HG03135 (cell line): Measurements from ENCODE around the gene KIAA0930.
"Not testable (repeated sequence)": the region's sequence is repeated elsewhere in the genome, so short reads cannot be mapped to it uniquely, and the experiment has no call there.

Experiments used
- ATAC-seq: cut with Tn5 transposase; IDR thresholded peaks from one replicate; pipeline ENCODE4 v1.9.1; 2021; ENCODE audit warnings: mild to moderate bottlenecking, moderate library complexity; ENCODE audit not compliant: unreplicated experiment

Gene KIAA0930

DNA sequence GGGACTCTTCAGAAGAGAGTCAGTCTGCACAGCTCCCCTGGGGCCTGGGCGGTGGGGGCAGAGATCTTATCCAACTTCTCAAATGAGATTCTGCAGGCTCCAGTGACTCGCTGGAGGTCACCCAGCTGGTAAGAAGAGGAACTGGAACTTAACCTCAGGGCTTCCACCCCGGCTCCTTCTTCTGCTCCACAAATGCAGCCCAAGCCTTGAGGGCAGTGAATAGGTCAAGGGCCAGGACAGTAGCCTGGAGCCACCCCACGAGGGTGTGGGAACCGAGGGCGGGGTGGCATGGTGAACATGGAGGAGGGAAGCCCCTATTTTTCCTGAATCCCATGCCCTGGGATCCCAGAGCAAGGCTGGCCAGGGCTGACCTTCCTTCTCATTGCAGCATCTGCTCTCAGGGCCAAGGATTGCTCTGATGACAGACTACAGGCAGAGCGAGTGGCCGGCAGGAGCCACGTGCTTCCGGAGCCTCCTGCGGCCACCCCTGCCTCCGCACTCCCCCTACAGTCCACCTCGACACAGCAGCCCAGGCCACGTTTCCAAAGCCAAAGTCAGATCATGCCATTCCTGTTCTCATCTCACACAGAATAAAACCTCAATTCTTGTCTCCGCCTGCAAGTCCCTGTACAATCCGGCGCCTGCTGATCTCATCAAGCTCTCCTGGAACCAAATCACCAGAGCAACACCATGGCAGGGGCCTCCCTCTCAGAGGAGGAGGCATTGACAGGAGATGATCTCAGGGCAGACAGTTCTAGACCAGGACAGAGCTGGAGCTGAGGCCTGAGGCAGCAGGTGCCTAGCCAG, 23.0 kb upstream of the KIAA0930 start:
- ATAC-seq, result peak; percentile 72

DNA sequence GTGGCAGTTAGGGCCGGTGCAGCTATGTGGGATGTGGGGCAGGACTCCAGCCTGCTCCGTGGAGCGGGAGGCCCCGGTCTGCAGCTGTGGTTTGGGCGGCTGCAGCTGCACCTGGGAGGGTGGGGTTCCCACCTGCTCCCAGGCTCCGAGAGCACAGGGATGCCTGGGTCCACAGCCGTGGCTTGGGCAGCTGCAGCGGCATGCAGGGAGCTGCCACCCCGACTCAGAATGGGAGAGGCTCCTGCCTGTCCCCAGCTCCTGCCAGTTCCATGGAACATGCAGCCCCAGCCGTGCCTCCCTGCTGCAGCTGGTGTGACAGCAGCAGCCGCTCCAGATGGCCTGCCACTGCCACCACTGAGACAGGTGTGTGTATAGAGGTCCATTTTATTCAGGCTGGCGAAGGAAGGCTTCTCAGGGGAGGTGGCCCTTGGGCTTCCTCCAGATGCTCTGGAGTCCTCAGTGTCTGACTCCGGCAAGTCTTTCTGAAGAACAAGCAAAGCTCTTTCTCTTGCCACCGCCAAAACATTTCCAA, 22.3 kb upstream of the KIAA0930 start:
- ATAC-seq, result peak; percentile 17

DNA sequence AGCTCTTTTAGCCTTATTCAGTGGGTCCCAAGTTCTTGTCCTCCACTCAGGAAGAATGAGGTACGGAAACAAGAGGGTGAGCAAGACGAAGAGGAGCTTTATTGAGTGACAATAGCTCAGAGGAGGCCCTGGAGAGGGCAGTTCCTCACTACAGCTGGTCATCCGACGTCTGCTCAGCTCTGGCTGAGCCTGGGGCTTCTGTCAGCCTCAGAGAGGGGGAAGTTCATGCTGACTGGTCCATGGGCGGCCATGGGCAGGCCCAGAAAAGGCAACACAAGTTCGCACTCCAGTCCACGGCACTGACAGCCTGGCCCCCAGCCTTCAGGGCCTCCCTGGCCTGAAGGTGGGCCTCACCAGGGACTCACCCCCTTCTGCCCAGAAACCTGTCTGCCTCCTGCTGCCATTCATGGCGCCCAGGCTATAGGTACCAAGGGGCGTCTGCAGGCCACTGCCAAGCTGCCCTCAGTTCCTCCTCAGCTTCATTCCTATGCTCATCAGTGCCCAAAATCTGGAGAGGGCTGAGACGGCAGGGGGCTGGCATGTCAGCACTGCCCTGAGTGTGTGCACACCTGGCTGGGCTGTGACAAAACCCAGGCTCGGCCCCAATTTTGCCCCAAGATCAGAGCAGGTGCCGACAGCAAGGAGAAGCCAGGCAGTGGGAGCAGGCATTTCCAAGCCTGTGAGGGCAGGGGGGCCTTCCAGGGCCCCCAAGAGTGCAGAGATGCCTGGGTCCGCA, 21.7 kb upstream of the KIAA0930 start:
- ATAC-seq, result no peak

DNA sequence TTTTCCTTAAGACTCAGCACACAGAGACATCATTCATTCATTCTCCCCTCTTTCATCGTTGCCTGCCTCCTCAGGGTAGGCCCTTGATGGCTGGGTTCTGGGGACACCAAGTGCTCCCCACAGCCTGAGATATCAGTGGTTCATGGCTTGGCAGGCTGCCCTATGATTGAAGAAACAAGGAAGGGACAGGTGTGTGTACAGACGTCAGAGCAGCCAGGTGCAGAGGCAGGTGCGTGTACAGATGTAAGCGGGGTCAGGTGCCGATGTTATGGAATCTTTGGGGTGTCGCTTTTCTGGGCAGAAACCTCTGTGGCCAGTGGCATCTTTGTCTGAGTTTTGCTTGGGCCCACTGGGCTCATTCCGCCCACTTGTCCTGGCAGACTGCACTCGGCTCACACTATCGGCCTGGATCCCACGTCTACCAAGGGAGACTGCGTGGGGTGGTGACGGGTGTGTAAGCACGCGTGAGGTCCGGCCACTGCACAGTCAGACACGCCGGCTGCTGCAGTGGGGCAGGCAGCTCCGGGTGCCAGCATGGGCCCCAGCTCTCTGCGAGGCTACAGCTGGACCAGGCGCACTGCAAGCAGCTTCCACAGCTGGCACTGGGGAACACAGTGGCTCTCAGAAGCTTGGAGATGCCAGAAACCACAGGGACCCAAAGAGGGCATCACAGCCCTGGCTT, 20.9 kb upstream of the KIAA0930 start:
- ATAC-seq, result no peak

DNA sequence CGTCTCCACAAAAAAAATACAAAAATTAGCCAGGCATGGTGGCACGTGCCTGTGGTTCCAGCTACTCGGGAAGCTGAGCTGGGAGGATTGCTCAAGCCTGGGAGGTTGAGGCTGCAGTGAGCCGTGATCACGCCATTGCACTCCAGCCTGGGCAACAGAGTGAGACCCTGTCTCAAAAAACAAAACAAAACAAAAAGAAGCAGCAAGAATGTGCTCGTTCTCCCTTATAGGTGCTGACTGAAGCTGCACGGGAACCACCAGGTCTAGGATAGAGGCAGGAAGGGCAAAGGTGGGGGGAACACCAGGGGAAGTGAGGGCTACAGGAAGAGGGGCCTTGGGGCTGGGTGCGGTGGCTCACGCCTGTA, 19.7 kb upstream of the KIAA0930 start:
- not testable (repeated sequence) for ATAC-seq

DNA sequence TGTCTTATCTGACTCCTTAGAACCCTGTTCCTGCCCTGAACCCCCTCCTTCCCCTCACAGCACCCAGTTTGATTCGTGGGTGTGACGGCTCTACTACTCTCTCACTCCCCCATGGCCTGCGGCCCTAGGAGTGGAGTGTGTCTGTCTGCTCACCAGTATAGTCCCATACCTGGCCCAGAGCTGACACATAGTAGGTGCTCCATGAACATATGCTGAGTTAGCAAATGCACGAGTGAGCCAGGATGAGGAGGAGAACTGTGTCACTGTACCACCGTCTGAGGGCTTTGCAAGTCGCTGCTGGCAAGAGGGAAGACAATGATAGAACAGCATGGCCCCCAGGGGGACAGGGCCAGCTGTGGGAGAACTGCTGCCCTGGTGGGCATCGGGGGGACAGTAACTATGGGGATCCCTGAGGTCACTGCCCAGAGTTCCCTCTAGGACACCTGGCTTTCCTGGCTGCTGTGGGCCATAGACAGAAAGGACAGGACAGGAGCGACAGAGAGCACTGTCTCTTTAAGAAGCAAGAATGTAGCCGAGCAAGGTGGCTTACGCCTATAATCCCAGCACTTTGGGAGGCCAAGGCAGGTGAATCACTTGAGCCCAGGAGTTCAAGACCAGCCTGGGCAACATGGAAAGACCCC, 19.2 kb upstream of the KIAA0930 start:
- ATAC-seq, result no peak

DNA sequence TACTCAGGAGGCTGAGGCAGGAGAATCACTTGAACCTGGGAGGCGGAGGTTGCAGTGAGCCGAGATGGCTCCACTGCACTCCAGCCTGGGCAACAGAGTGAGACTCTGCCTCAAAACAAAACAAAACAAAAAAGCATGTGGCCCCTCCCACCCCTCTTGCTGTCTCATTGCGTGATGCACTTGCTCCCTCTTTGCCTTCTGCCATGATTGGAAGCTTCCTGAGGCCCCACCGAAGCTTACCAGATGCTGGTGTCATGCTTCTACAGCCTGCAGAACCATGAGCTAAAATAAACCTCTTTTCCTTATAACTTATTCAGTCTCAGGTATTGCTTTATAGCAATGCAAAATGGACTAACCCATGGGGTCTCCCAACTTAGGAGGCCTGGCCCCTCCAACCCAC, 17.2 kb upstream of the KIAA0930 start:
- ATAC-seq, result not testable (repeated sequence)

DNA sequence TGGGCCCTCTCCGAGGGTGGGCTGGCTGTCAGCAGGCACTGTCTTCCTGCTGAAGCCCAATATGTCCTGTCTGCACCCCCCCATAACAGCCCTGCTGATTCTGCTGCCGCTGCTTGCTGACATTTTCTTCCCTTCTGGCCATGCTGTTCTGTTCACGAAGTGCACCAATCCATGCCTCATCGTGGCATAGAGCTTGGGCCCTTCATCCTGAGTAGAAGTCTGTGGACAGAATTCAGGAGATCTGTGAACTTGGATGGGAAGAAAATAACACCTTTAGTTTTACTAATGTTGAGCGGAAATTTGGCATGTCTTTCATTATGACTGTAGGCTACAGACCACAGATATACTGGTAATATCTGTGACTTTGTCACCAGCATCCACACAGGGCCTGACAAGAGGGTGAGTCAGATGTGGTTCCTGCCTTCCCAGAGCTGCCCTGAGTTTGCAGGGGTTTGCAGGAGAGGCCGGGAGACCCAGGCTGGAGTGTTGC, 14.1 kb upstream of the KIAA0930 start:
- ATAC-seq, result no peak

DNA sequence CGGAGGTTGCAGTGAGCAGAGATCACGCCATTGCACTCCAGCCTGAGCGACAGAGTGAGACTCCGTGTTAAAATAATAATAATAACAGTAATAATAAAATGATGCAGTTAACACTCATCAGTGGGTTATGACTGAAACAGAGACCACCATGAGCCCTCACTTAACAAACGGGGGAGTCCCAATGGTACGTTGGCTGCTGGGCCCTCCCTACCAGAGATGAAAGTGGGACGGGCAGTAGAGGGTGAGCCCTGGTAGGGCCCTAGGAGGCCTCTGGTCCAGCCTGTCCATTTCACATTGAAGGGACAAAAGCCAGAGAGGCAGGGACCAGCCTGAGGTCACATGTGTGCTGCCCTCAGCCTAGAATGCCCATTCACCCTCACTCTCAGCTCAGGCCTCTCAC, 13.7 kb upstream of the KIAA0930 start:
- no peak for ATAC-seq

DNA sequence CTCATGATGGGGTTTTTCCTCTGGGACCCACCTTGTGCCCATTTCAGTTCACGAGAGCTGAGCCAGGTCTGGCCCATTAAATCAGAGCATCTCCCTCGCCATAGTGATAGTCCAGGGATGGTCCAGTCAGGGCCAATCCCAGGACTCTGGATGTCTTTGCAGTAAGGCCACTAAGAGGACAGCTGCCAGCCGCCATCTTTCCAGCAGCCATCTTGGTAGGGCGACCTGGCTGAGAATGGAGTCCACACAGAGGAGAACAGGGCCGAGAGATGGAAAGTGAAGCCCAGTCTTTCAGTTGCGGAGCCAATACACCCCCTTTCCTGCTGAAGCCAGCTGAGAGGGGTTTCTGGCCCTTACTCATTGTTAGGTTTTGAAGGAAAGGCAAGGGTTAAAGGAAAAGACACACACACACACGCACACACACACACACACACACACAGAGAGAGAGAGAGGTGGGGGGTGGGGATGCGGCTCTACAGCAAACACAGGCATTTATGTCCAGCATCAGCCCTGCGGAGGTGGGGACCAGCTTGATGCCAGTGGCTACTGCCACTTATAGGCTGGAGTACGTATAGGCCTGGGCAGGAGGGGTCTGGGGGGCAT, 12.4 kb upstream of the KIAA0930 start:
- ATAC-seq, result no peak

DNA sequence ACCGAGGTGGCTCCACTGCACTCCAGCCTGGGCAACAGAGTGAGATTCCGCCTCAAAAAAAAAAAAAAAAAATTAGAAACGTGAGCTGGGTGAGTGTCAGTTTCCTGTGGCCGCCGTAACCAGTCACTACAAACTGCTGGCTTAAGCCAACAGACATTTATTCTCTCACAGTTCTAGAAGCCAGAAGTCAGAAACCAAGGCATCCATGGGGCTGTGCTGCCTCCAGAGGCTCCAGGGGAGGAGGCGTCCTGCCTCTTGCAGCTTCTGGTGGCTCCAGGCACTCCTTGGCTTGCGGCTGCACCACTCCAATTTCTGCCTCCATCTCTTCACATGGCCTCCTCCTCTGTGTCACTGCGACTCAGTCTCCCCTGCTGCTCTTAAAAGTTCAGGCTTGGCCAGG, 11.1 kb upstream of the KIAA0930 start:
- ATAC-seq, result no peak

DNA sequence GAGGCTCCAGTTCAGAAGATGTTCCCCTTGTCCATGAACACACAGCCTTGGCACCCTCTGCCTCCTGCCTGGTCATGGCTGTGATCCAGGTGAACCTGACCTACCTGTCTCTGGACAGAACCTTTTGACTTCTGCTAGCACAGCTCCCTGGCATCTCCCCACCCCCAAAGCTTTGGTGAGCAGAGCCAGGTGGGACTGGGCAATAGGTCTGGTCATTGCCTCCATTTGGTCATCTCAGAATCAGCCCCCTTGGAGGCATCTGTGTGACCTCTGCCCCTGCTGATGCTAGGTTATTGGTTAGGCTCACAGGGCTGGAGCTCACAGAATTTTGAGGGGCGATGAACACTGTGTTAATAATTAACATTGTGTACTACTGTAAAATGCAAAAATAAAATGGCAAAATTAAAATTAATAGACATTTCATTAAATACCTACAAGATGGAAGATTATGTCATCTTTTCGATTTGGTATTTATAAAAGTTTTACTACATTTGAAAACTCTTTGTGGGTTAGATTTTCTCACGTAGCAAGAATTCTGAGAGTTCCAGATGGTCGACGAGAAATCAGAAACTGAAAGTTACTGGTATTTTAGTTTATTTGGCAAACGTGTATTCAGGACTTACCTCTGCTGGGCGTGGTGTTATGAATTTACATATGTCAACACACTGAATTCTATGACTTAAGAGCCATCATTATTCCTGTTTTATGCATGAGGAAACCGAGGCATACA, 8.3 kb upstream of the KIAA0930 start:
- ATAC-seq, result no peak

DNA sequence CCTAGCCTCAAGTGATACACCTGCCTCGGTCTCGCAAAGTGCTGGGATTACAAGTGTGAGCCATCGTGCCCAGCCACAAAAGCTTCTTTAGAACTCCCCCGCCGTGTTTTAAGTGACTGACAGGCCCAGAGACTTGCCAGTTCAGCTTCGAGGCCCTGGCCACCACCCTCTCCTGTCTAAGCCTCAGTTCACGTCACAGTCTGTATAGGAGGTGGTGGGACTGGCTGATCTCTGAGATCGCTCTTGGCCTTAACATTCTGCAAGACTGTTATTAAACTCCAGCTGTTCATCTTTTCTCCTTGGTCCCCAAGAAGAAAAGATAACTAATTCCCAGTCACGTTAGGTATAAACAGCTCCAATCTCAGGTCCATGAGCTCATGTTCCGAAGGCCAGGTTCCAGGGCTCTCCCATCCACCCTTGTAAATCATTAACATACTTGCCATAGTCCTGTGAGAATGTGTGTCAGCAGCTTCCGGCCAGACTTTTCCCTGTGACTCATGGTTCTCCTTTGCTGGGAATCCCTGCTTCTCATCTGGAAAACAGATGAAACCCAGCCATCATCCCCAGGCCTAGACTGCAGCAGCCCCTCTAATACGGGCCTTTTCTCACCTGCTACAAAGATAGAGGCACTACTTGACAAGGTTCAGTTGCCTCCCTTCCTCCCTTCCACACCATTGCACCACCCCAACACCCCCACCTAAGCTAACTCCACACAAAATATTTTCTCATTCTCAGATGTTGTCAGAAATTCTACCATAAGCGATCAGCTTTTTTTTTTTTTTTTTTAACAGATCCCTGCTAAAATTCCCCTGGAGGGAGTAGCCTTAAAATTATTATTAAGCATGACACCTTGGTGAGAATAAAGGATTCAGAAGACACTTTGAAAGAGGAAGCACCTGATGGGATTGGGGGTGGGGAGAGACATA, 5.6 kb upstream of the KIAA0930 start:
- no peak for ATAC-seq

DNA sequence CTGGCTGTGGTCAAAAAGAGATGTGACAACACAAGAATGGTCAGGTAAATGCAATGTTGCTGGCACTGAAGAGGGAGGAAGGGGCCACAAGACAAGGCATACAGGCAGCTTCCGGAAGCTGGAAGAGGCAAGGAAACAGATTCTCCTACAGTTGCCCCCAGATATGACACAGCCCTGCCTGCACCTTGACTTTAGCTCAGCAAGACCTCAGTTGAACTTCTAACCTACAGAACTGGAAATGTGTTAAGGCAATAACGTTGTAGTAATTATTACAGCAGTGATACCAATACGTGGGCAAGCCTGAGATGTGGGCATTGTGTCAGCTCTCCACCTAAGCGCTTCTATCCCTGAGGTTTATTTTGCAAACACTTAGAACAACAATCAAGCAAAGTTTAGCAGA, 4.2 kb upstream of the KIAA0930 start:
- ATAC-seq, result no peak

DNA sequence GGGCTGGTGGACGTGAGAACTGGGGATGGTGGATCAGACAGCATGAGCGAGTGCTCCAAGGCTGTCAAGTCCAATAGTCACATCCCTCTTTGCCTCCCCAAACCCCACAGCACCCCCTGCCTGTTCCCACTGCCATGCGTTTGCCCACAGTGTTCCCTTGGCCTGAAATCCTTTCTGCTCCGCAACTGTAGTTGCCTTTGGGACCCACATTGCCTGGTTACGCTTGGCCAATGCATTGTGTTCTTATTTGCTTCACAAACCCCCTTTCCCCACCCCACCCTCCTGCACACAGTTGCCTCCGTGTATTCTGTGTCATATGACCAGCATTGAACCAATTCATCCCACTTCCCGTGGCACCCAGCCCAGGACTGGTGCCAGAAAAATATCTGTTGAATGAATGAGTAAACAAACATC, 2.1 kb upstream of the KIAA0930 start:
- no peak for ATAC-seq

DNA sequence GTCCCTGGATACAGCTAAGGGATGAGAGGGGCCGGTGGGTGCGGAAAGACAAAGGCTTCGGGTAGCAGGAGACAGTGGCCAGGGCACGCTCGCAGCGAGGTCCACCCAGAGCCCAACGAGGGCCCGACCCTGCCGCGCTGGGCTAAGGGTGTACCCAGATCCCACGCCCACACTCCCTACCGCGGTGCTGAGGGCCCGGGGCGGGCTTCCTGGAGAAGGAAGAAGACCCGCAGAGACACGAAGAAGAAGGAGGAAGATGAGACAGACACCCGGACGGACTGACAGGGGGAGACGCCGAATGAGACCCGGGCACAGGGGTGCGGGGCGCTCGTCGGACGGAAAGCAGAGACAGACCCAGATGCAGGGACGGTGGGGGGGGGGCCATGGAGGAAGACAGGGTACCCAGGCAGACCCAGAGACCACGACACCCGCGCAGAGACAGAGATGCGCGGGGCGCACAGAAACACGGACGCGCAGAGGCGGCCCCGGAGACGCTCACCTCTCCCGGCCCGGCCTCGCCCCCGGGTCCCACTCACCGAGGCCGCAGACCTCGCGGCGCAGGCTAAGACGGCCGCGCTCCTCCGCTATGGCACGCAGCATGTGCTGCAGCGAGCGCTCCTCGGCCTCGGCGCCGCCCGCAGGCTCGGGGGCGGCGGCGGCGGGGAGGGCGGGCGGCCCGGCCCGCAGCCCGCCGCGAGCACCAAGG, 437 bp downstream of the KIAA0930 start:
- no peak for ATAC-seq

DNA sequence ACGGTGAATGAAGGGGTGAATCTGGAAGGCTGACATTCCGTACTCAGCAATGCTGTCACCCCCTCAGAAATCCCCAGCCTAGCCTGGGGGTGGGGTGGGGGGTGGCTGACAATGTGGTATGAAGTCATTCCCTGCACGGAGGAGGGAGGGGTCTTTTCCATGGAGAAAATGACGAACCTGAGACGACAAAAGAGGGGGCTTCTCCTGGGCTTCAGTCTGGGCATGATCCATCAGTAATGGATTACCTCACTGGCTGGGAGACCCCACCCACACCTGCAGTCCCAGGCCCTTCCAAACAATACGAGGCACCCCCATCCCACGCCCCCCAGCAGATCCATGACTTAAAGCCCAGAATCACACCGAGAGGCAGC, 1.0 kb downstream of the KIAA0930 start:
- ATAC-seq, result no peak

DNA sequence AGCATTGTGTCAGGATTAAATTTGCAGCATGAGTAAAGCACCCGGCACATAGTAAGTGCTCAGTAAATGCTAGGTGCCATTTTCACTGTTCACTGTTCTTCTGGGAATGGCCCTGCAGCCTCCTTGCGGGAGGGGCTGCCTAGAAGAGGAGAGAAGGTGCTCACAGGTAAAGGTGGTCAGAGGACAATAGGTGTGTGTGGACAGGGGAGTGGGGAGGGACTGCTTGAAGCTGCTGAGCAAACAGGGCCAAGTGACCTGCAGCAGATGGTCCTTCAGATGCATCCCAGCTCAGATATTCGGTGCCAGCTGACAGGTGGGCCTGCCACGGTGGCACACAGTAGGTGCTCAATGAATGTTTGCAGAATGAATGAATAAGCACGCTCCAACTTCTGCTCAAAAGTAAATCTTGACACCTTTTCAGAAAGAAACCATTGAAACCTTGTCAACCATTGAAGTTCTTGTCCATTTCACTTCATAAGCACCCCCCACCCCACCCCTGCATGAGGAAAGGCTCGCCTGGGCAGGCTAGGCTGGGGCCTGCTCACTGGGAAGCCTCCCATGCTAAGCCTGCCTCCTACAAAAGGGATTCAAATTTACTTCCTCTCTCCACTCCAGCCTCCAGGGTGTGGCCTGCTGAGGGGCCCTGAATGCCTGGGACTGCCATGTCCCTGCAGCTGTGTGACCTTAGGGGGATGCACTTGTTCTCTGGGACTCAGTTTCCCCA, 1.6 kb downstream of the KIAA0930 start:
- no peak for ATAC-seq
